NCI-H1930 (cell line): Measurements from ENCODE around the gene TEKT3.

Experiments used
- DNase-seq, 2 experiments: peaks; one replicate each; lab custom pipeline; 2025; lab: John Stamatoyannopoulos, UW

Gene TEKT3

GRCh38 chr17:15291674-15292361, 49.6 kb downstream of the TEKT3 start:
- no peak for DNase-seq

DNA sequence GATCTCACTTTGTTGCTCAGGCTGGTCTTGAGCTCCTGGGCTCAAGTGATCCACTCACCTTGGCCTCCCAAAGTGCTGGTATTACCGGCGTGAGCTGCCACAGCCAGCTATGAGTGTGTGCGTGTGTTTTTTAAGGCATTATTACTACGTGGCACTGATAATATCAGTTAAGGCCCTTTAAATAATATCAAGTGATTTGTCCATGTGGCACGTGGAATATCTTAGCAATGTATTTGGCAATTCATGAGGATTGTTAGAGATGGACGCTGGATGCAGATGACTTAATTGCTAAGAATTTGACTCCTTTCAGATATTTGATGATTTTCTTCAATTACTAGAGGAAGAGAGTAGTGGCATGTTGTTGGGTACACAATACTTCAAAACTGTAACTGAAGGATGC, 50.8 kb downstream of the TEKT3 start:
- DNase-seq: no peak

DNA sequence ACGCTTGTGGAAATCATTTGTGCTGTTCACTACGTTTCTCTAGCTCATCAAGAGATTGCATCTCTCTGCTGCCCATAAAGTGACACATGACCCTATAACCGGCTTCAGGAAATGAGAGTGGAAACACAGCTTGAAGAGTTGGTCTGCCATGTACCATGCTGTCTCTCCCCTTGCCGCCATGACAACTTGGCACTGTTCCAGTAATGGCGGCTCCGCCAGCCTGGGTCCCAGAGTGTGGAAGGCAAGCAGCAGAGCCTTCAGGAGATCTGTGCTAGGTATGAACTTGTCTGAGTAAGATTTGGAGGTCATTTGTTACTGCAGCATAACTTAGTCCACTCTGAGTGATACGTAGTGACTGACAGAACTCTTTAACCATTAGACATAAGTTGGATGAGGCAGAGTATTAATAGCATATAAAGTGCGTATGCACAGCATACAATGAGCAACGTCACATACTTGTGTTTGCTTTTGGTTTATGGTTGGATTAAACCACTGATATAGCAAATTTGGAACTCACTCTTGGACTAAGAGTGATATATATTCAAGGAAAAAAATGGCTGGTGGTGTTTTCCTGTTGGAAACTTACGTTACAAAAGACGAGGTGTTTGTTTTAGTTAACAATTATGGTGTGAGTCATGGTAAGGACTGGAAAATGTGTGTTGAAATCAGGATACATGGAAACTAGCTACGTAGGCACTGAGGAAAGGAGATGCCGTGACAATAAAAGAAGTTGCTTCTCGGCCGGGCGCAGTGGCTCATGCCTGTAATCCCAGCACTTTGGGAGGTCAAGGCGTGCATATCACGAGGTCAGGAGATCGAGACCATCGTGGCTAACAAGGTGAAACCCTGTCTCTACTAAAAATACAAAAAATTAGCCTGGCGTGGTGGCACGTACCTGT, 51.9 kb downstream of the TEKT3 start:
- no peak for DNase-seq

- DNase-seq: no peak
Observed at GRCh38 chr17:15288859-15289258, 52.5 kb downstream of the TEKT3 start.

DNA sequence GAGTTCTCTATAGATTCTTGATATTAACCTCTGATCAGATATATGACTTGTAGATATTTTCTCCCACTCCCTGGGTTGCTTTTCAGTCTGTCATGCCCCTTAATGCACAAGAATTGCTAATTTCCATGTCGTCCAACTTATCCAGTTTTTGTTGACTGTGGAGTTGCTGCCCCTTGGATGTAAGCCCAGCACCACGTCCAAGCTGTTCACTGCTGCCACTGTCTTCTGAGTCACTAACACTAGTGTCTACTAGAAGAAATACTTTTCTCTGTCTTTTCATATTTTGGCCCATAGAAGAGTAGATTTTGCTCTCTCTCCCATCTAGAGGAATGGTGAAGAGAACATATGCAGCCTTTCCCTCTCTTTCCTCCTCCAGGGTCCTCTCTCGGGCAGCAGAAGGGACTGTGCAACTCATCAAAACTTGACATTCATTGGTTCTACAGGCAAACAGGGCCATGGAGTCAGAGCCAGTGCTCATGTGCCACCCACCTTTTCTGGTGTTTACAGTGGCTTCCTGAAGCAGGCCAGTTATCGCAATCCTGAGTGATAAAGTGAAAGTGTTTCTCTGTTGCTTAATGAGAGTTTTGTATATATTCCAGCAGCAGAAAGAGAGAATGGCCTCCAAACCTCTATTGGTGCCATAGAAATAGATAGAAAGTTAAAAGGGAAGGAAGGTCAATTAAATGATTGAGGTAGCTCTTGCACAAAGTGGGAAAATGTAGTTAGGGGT, 53.7 kb downstream of the TEKT3 start:
- no peak for DNase-seq

DNA sequence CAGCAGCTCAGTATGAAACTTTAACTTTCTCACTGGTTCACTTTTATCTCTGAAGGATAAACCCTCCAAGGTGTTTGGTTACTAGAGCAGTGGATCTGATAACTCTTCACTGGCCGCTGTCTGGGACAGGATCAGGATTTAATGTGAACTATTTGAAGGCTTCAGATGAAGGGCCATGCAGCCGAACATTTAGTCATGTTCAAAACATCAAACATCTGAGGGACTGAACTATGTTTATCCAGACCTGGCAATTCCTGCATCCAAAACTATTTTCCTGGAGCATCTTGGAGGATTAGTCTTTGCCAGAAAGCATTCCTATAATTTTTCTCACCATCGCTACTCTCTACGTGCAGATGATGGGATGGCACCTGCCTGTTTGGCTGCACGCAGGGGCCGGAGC, 55.9 kb downstream of the TEKT3 start:
- DNase-seq: no peak

- no peak for DNase-seq
Observed at GRCh38 chr17:15284537-15284936, 56.9 kb downstream of the TEKT3 start.

DNA sequence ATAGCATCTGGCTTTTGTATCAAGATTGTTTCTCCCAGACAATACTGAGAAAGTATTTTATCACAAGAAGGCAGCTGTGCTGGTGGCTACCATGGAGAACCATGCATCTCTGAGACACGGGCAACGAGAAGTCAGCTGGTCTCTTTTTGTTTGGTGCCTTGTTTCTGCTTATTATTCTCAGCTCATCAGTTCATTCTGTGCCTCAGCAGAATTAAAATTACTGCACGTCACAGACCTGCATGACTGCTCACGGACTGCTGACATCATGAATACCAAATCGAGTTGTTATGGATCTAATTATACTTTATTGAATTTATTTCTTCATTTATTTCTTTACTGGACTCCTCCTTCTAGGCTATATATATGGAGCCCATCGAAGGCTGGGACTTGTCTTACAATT, 57.3 kb downstream of the TEKT3 start:
- DNase-seq: no peak

DNA sequence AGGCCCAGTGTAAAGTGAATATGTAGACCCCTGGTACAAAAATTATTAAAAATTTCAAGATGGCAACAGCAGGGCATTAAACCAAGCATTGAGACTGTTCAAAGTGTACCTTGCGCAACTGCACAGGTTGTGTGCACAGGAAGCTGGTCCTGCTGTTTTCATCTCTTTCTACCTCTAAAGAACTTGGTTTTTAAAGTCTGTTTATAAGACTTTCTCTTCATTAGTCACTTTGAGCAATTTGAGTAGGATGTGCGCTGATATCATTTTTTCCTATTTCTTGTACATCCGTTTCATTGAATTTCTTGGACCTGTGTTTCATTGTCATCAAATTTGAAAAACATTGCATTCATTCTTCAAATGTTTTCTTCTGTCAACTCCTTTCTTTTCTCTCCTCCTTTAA, 59.5 kb downstream of the TEKT3 start:
- DNase-seq: no peak

GRCh38 chr17:15278924-15279477, 62.4 kb downstream of the TEKT3 start:
- no peak for DNase-seq

- DNase-seq: no peak
Observed at GRCh38 chr17:15278380-15278779, 63.0 kb downstream of the TEKT3 start.

DNA sequence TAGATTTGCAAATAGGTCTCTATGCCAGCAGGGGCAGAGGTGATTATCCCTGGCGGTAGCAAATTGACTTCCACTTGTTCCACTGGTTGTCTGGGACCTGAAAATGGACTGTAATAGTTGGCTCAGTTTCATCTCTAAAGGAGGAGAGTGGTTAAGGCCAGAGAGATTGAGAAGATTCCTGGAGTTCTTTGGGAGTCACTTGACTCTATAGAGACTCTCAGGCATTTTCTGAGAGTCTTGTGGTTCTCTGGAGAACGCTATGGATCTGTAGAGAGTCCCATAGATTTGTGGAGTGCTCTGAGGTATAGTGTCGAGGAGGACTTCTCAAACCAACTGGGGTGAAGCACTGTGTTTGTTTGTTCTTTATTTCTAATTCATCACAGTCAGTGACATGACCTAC, 67.4 kb downstream of the TEKT3 start:
- no peak for DNase-seq

- no peak for DNase-seq
Observed at GRCh38 chr17:15273141-15273793, 68.1 kb downstream of the TEKT3 start.

GRCh38 chr17:15271741-15272140, 69.7 kb downstream of the TEKT3 start:
- no peak for DNase-seq

GRCh38 chr17:15270628-15271381, 70.6 kb downstream of the TEKT3 start:
- DNase-seq: no peak

GRCh38 chr17:15269780-15270089, 71.7 kb downstream of the TEKT3 start:
- DNase-seq: no peak

DNA sequence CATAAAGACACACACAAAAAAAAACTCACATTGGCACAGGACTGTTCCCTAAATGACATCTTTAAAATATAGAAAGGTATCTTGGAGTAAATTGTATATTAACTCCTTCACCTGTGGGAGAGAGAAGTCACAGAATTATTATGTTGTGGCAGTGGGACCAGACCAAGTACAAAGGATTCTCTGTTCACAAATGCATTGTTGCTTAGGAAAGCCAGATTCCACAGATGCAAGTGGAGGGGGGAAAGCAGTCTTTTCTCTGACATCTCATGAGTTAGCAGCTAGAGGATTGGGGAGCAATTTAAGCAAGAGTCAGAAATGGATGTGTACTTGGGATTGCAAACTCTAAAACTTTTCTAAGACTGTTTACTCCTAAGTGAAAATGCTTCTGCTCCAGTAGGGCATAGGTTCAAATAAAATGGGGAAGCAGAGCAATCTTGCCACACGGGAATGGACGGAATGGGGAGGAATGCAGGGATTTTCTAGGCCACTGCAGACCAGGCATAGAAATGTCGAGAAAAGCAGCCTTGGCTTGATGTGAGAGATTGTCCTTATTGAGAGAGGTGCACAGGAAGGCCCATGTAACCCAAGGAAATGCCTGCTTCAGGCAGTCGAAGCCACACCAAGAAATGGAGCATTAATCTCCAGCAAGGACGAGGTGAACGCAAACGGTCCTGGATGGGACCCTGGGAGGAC, 72.2 kb downstream of the TEKT3 start:
- DNase-seq: no peak

DNA sequence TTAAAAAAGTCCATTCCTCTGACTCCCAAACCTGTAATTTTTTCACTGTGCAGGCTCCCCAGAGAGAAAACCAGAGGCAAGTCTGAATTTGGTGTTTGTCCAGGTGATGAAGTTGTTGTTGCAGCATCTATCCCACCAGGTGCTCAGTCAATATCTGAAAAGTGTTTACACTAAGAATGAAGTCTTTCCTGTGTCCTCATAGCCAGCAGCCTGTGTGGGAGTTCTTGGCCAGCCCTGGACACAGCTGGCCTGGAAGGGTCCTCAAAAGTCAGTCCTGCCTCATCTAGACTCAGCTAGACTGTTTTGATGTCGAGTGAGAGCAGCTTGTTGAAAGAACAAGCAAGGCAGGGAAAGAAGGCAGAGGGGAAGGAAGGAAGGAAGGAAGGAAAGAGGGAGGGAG, 72.9 kb downstream of the TEKT3 start:
- DNase-seq: no peak

DNA sequence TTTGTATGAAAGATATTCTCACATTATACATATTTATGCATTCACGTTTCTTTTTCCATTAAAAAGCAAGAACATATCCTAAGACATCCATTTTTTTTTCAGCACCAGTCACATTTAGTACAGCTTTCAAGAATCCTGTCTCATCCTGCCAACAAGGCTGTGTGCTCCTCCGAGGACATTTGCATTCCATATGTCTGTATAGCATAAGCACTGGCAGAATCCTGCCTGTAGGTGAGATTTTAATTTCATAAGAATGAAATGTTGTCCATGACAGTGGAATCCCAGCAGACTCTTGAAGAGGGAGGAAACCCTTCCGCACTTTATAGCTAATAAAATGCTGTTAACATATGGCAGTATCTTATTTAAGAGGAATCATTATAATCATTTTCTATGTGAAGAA, 73.4 kb downstream of the TEKT3 start:
- no peak for DNase-seq

GRCh38 chr17:15266325-15267125, 74.9 kb downstream of the TEKT3 start:
- DNase-seq: no peak
